Stomach (tissue), 9 donors: ENCODE measurements around the gene CALN1. TPM values are rescaled to one million over a fixed set of nuclear protein-coding genes. Genes with fewer than 3 reads are reported as not detected.
"Not testable (repeated sequence)": the region's sequence is repeated elsewhere in the genome, so short reads cannot be mapped to it uniquely, and the experiment has no call there.

Experiments
- DNase-seq, 2 donors: peaks; one replicate each; pipeline versions ENCODE4 v3.0.0 to v3.0.0-alpha.2; 2013 to 2019
- H3K27ac ChIP-seq, 5 donors: fragments of 200-600 bp in 4 of 5; sonication (generic) in 4 of 5; one replicate each; pipeline ENCODE4 v1.5.1; 2013 to 2019; ENCODE audit warnings: mild to moderate bottlenecking in 1 of 5, moderate library complexity in 1 of 5
- H3K27me3 ChIP-seq, 3 donors: fragments of 200-600 bp; sonication (generic); one replicate each; pipeline ENCODE4 v1.5.1; 2017 to 2019; ENCODE audit warnings: mixed run types in 1 of 3
- H3K36me3 ChIP-seq, 4 donors: fragments of 200-600 bp; sonication (generic); 1 replicate in 3 of 4; 2 replicates in 1 of 4; pipeline ENCODE4 v1.5.1; 2016 to 2019
- H3K4me1 ChIP-seq, 4 donors: fragments of 200-600 bp; sonication (generic); one replicate each; pipeline ENCODE4 v1.5.1; 2016 to 2019
- H3K4me3 ChIP-seq, 4 donors: fragments of 200-600 bp; sonication (generic) in 3 of 4; one replicate each; pipeline ENCODE4 v1.5.1; 2016 to 2019; ENCODE audit warnings: mild to moderate bottlenecking in 1 of 4
- H3K9me3 ChIP-seq, 4 donors: fragments of 200-600 bp; sonication (generic); one replicate each; pipeline ENCODE4 v1.5.1; 2016 to 2019
- CTCF ChIP-seq, 7 experiments: fragments of 450-650 bp in 4 of 7; fragments of 200-600 bp in 3 of 7; sonication (generic) in 3 of 7; IDR thresholded peaks; one replicate each; pipeline ENCODE4 v1.5.1; 2016 to 2019; ENCODE audit warnings: antibody characterized with exemption in 7 of 7, control low read depth in 2 of 7, mild to moderate bottlenecking in 1 of 7
- EP300 ChIP-seq: sonication (generic); formaldehyde crosslinking; IDR thresholded peaks from one replicate; pipeline ENCODE4 v1.6.1; 2017; ENCODE audit warnings: antibody characterized with exemption
- POLR2A ChIP-seq, 4 donors: fragments of 450-650 bp; IDR thresholded peaks; one replicate each; pipeline ENCODE4 v1.6.1; 2016; ENCODE audit warnings: antibody characterized with exemption in 4 of 4, control low read depth in 2 of 4, mild to moderate bottlenecking in 1 of 4, moderate library complexity in 1 of 4
- POLR2AphosphoS5 ChIP-seq, 3 donors: sonication (generic); formaldehyde crosslinking; IDR thresholded peaks; one replicate each; pipeline ENCODE4 v1.6.1; 2016; ENCODE audit warnings: antibody characterized with exemption in 3 of 3
- WGBS, 5 donors: extraction: QIAGEN DNeasy Blood & Tissue Kit in 3 of 5; methylation state at CpG; one replicate each; pipeline versions ENCODE4 v1.1.5 to v1.1.7; 2013 to 2018; 5-methylcytosine and 5-hydroxymethylcytosine counted together
- intact Hi-C: fragments of 100-400 bp; cut with DNase I; formaldehyde crosslinking; loops from one replicate; pipeline ENCODE4 v1.15.1; 2023; ENCODE audit warnings: low total_unique reads
- polyA plus RNA-seq, 3 donors: library from polyadenylated mRNA; stranded (reverse); fragments of 200-250 nt; gene quantifications; one replicate each; pipeline ENCODE4 v1.2.3, GENCODE V29; 2013
- total RNA-seq, 5 donors: library from RNA; depleted of rRNA; stranded (reverse); fragments of >200 nt; gene quantifications; one replicate each; pipeline versions ENCODE4 v1.1.0 to v1.2.3, GENCODE V29; 2014 to 2016
- donor health status: healthy with polysubstance abuse.
- donor health status: Bipolar disorder and iron deficiency.
- donor health status: healthy.

CALN1 gene
- total and polyA plus RNA-seq, 8 donors: under 0.01 to 51.9 (median 0.37) TPM; not detected in 5

- H3K4me1 ChIP-seq: no peaks in the 10 kb centered on the region
- no peaks in the 10 kb centered on the region for H3K27me3 ChIP-seq
- H3K36me3 ChIP-seq: no peaks in the 10 kb centered on the region
- TF ChIP-seq CTCF (IDR thresholded peaks at IDR 0.05) (no peak), EP300 (no peak), POLR2A (IDR thresholded peaks at IDR 0.05) (no peak), POLR2AphosphoS5 (IDR thresholded peaks at IDR 0.05) (no peak)
- H3K4me3 ChIP-seq: no peak overlapping the region
- no peak for DNase-seq
- intact Hi-C loops: no loop called here
- no peak overlapping the region for H3K27ac ChIP-seq
- peaks cover 0 to 24% (median 7%) of the 10 kb centered on the region in 4 donors for H3K9me3 ChIP-seq
Measured at GRCh38 chr7:72069263-72069662, 342.9 kb downstream of the CALN1 start.

- H3K4me3 ChIP-seq, H3K36me3 ChIP-seq, DNase-seq, H3K4me1 ChIP-seq, intact Hi-C loops, H3K27ac ChIP-seq, H3K9me3 ChIP-seq, H3K27me3 ChIP-seq: not testable (repeated sequence)
- WGBS, 5 donors: 82 to 92% (median 90%) methylated on average over 1 of the region's 1 CpG
Measured at GRCh38 chr7:72065764-72066163, 346.4 kb downstream of the CALN1 start.

GRCh38 chr7:72064916-72065315 lies 347.2 kb downstream of the CALN1 start:
- DNase-seq: no peak
- no peak overlapping the region for H3K4me3 ChIP-seq
- intact Hi-C loops: no loop called here
- no peaks in the 10 kb centered on the region for H3K36me3 ChIP-seq
- TF ChIP-seq POLR2A (IDR thresholded peaks at IDR 0.05) (no peak), POLR2AphosphoS5 (IDR thresholded peaks at IDR 0.05) (no peak)
- H3K27ac ChIP-seq: no peak overlapping the region
- no peaks in the 10 kb centered on the region for H3K27me3 ChIP-seq
- peaks cover 0 to 7% (median 0%) of the 10 kb centered on the region in 4 donors for H3K9me3 ChIP-seq
- no peaks in the 10 kb centered on the region for H3K4me1 ChIP-seq

GRCh38 chr7:72063330-72063729 lies 348.8 kb downstream of the CALN1 start:
- DNase-seq: no peak
- H3K36me3 ChIP-seq: no peaks in the 10 kb centered on the region
- no peak overlapping the region for H3K4me3 ChIP-seq
- H3K4me1 ChIP-seq: no peaks in the 10 kb centered on the region
- no peak overlapping the region for H3K27ac ChIP-seq
- H3K27me3 ChIP-seq: no peaks in the 10 kb centered on the region
- intact Hi-C loops: no loop called here
- peaks cover 0 to 7% (median 0%) of the 10 kb centered on the region in 4 donors for H3K9me3 ChIP-seq
- TF ChIP-seq EP300 (no peak), POLR2A (IDR thresholded peaks at IDR 0.05) (no peak), CTCF (IDR thresholded peaks at IDR 0.05) (no peak), POLR2AphosphoS5 (IDR thresholded peaks at IDR 0.05) (no peak)

- H3K4me1 ChIP-seq: no peaks in the 10 kb centered on the region
- no peaks in the 10 kb centered on the region for H3K27me3 ChIP-seq
- TF ChIP-seq EP300 (no peak), POLR2AphosphoS5 (IDR thresholded peaks at IDR 0.05) (no peak)
- 47 to 73% (median 63%) methylated on average over 1 of the region's 1 CpG for WGBS, 5 donors
- peaks cover 0 to 7% (median 0%) of the 10 kb centered on the region in 4 donors for H3K9me3 ChIP-seq
- no peak overlapping the region for H3K4me3 ChIP-seq
- no peaks in the 10 kb centered on the region for H3K36me3 ChIP-seq
- H3K27ac ChIP-seq: no peak overlapping the region
- no peak for DNase-seq
- intact Hi-C loops: no loop called here
Measured at GRCh38 chr7:72062666-72063065, 349.5 kb downstream of the CALN1 start.

GRCh38 chr7:72059925-72060324 lies 352.2 kb downstream of the CALN1 start:
- WGBS, 5 donors: 72 to 84% (median 76%) methylated on average over 3 of the region's 3 CpGs
- Histone ChIP-seq H3K36me3 (no peaks in the 10 kb centered on the region), H3K27ac (no peak overlapping the region), H3K27me3 (no peaks in the 10 kb centered on the region), H3K9me3 (peaks cover 0 to 7% (median 0%) of the 10 kb centered on the region in 4 donors), H3K4me1 (no peaks in the 10 kb centered on the region), H3K4me3 (no peak overlapping the region)
- TF ChIP-seq EP300 (no peak), POLR2AphosphoS5 (IDR thresholded peaks at IDR 0.05) (no peak), CTCF (IDR thresholded peaks at IDR 0.05) (no peak)
- DNase-seq: no peak
- intact Hi-C loops: no loop called here
